HepG2 (cell line): ENCODE results near the gene CTDP1. TPM values are rescaled to one million over a fixed set of nuclear protein-coding genes. Genes with fewer than 3 reads are reported as not detected.

ENCODE experiments used
- ATAC-seq: fragments of 200-7000 bp; cut with Tn5 transposase; 3 replicates; pipeline ENCODE4 v1.9.1; 2020; ENCODE audit warnings: mild to moderate bottlenecking, moderate library complexity
- BruUV-seq: library from RNA; stranded (reverse); fragments of 400-500 nt; replicated peaks from 2 replicates; lab custom pipeline; 2021; lab: Mats Ljungman, UMichigan
- CTCF ChIA-PET: fragments of 300-600 bp; formaldehyde crosslinking; extraction: SDS; loops from one replicate; lab custom pipeline; 2021; ENCODE audit warnings: low total read pairs, inconsistent platforms, low intra/inter-chr PET ratio; lab: Yijun Ruan, JAX
- POLR2A ChIA-PET: fragments of 350-600 bp; sonication (Branson Sonifier 250); formaldehyde crosslinking; loops from one replicate; lab custom pipeline; 2020; ENCODE audit warnings: antibody characterized with exemption, inconsistent platforms; lab: Yijun Ruan, JAX
- DNase-seq: peaks from one replicate; pipeline ENCODE4 v3.0.0-alpha.2; 2015; ENCODE audit warnings: low spot score
- FAIRE-seq: peaks from 3 replicates; lab custom pipeline; 2011; peaks lifted over from hg19 to GRCh38; lab: Jason Lieb, UNC
- H2AFZ ChIP-seq: one replicate; pipeline ENCODE4 v1.6.1; 2011; ENCODE audit warnings: low read length, inconsistent platforms
- H3K27ac ChIP-seq: fragments of 300-600 bp; 3 replicates; pipeline ENCODE4 v1.8.0; 2011; ENCODE audit warnings: mixed run types, mild to moderate bottlenecking, mixed read lengths, low read length, inconsistent platforms; ENCODE audit not compliant: insufficient read depth; ENCODE audit errors: extremely low read length
- H3K27me3 ChIP-seq, 2 experiments: fragments of 200-600 bp in 1 of 2; 2 replicates in 1 of 2; 3 replicates in 1 of 2; pipeline versions ENCODE4 v1.6.0 to v1.8.0; 2011; ENCODE audit warnings: low read length in 2 of 2, mild to moderate bottlenecking in 2 of 2, moderate library complexity in 2 of 2, inconsistent platforms in 1 of 2; ENCODE audit not compliant: insufficient read depth in 2 of 2, control insufficient read depth in 1 of 2
- H3K36me3 ChIP-seq, 2 experiments: fragments of 200-600 bp in 1 of 2; replicated peaks in 1 of 2; 2 replicates in 1 of 2; 3 replicates in 1 of 2; pipeline versions ENCODE4 v1.5.1 to v1.8.0; 2011; ENCODE audit warnings: low read length in 2 of 2, inconsistent platforms in 1 of 2; ENCODE audit not compliant: insufficient read depth in 2 of 2, control insufficient read depth in 1 of 2
- H3K4me1 ChIP-seq: 2 replicates; pipeline ENCODE4 v1.5.1; 2012; ENCODE audit warnings: low read length, inconsistent platforms; ENCODE audit not compliant: insufficient read depth
- H3K4me2 ChIP-seq: 2 replicates; pipeline ENCODE4 v1.6.0; 2011; ENCODE audit warnings: low read depth, low read length, inconsistent platforms
- H3K4me3 ChIP-seq, 3 experiments: fragments of 200-600 bp in 1 of 3; sonication (generic), shearing (Covaris generic) in 1 of 3; replicated peaks in 1 of 3; 2 replicates each; pipeline ENCODE4 v1.5.1; 2011 to 2016; ENCODE audit warnings: low read length in 3 of 3, inconsistent platforms in 2 of 3, low read depth in 2 of 3, mild to moderate bottlenecking in 2 of 3, control low read depth in 1 of 3, mixed read lengths in 1 of 3; ENCODE audit not compliant: insufficient read depth in 1 of 3
- H3K79me2 ChIP-seq: one replicate; pipeline ENCODE4 v1.6.1; 2011; ENCODE audit warnings: low read length, inconsistent platforms; ENCODE audit not compliant: insufficient read depth
- H3K9ac ChIP-seq: 2 replicates; pipeline ENCODE4 v1.6.0; 2011; ENCODE audit warnings: mild to moderate bottlenecking, low read depth, low read length, inconsistent platforms; ENCODE audit not compliant: insufficient read depth
- H3K9me3 ChIP-seq: 2 replicates; pipeline ENCODE4 v1.5.1; 2012; ENCODE audit warnings: mild to moderate bottlenecking, low read length
- H4K20me1 ChIP-seq: 2 replicates; pipeline ENCODE4 v1.6.0; 2011; ENCODE audit warnings: inconsistent platforms, mild to moderate bottlenecking, low read length, moderate library complexity; ENCODE audit not compliant: insufficient read depth
- ASH2L ChIP-seq: fragments of 300-600, 200-600 bp; sonication (generic); IDR thresholded peaks from 2 replicates; pipeline ENCODE4 v1.7.0; 2017; ENCODE audit warnings: low read depth, mild to moderate bottlenecking, moderate library complexity, mixed read lengths, low read length; ENCODE audit not compliant: insufficient read length
- MIER3 ChIP-seq: IDR thresholded peaks from 2 replicates; pipeline ENCODE4 v1.6.1; 2016; ENCODE audit warnings: missing compliant biosample characterization, borderline replicate concordance
- SNAI1 ChIP-seq: sonication (generic); formaldehyde crosslinking; IDR thresholded peaks from 2 replicates; pipeline ENCODE4 v1.5.0; 2020; ENCODE audit warnings: mild to moderate bottlenecking, missing genetic modification reagents, borderline replicate concordance
- SOX6 ChIP-seq, 2 experiments: fragments of 450-650 bp in 1 of 2; sonication (generic) in 1 of 2; formaldehyde crosslinking in 1 of 2; IDR thresholded peaks; 2 replicates each; pipeline versions ENCODE4 v1.4.0 to v1.6.1; 2017 to 2020; ENCODE audit warnings: antibody characterized with exemption in 1 of 2, mild to moderate bottlenecking in 1 of 2, missing genetic modification reagents in 1 of 2
- TBX2 ChIP-seq: sonication (generic); formaldehyde crosslinking; IDR thresholded peaks from 2 replicates; pipeline ENCODE4 v1.5.0; 2020; ENCODE audit warnings: missing genetic modification reagents, mild to moderate bottlenecking, borderline replicate concordance
- THAP8 ChIP-seq: sonication (generic); formaldehyde crosslinking; IDR thresholded peaks from 2 replicates; pipeline ENCODE4 v1.5.1; 2020; ENCODE audit warnings: missing genetic modification reagents, mild to moderate bottlenecking, borderline replicate concordance
- ZBTB42 ChIP-seq: sonication (generic); formaldehyde crosslinking; IDR thresholded peaks from 2 replicates; pipeline ENCODE4 v1.5.0; 2020; ENCODE audit warnings: mild to moderate bottlenecking, missing genetic modification reagents
- ZBTB8A ChIP-seq: sonication (generic); formaldehyde crosslinking; IDR thresholded peaks from 2 replicates; pipeline ENCODE4 v1.4.0; 2020; ENCODE audit warnings: mild to moderate bottlenecking, low read depth, missing genetic modification reagents, borderline replicate concordance
- ZMAT3 ChIP-seq: sonication (generic); formaldehyde crosslinking; conservative IDR thresholded peaks from 2 replicates; pipeline ENCODE4 v1.7.0; 2021; ENCODE audit warnings: missing genetic modification reagents
- ZNF264 ChIP-seq: sonication (generic); formaldehyde crosslinking; IDR thresholded peaks from 2 replicates; pipeline ENCODE4 v1.4.0; 2020; ENCODE audit warnings: missing genetic modification reagents
- ZNF556 ChIP-seq: sonication (generic); formaldehyde crosslinking; IDR thresholded peaks from 2 replicates; pipeline ENCODE4 v1.4.0; 2020; ENCODE audit warnings: mild to moderate bottlenecking, missing genetic modification reagents, borderline replicate concordance
- ZNF616 ChIP-seq: sonication (generic); formaldehyde crosslinking; IDR thresholded peaks from 2 replicates; pipeline ENCODE4 v1.5.0; 2020; ENCODE audit warnings: low read depth, mild to moderate bottlenecking, missing genetic modification reagents
- ZNF7 ChIP-seq: IDR thresholded peaks from 2 replicates; pipeline ENCODE4 v1.6.1; 2016; ENCODE audit warnings: missing biosample characterization, missing genetic modification reagents
- WGBS: methylation state at CpG from one replicate; pipeline ENCODE4 v1.1.6; 2017; ENCODE audit warnings: low lambda C conversion rate; 5-methylcytosine and 5-hydroxymethylcytosine counted together
- in situ Hi-C: cut with HindIII; loops from 2 replicates; pipeline ENCODE4 v1.10.0; 2017; ENCODE audit warnings: low pct_unique_long_range_greater_than_20kb; ENCODE audit not compliant: extremely low pct_ligation_motif_present
- intact Hi-C: fragments of 100-400 bp; cut with micrococcal nuclease; formaldehyde crosslinking; loops from one replicate; pipeline ENCODE4 v1.10.0; 2022; ENCODE audit not compliant: unreplicated experiment
- polyA plus RNA-seq, 8 experiments: library from polyadenylated mRNA; depleted of rRNA in 3 of 8; stranded (reverse) in 7 of 8; unstranded in 1 of 8; fragments of >200 nt; fragmentation: Illumina TruSeq in 4 of 8; extraction: Trizol in 4 of 8; gene quantifications; 2 replicates each; pipeline versions ENCODE4 v1.2.1 to v1.2.3, GENCODE V29; 2011 to 2016; ENCODE audit warnings: low read depth in 4 of 8, missing spikeins in 1 of 8, mixed read lengths in 1 of 8; ENCODE audit not compliant: insufficient read depth in 1 of 8
- total RNA-seq, 5 experiments: library from RNA; depleted of rRNA; stranded (reverse); fragments of >200 nt; fragmentation: Illumina TruSeq; extraction: Trizol; gene quantifications; 2 replicates each; pipeline ENCODE4 v1.2.3, GENCODE V29; 2016; ENCODE audit warnings: low read depth in 1 of 5
- TF ChIP-seq, protein P1 (sequence below): sonication (generic); formaldehyde crosslinking; IDR thresholded peaks from 2 replicates; pipeline ENCODE4 v1.5.0; 2020; ENCODE audit warnings: missing genetic modification reagents
- TF ChIP-seq, protein P2 (sequence below): sonication (generic); formaldehyde crosslinking; IDR thresholded peaks from 2 replicates; pipeline ENCODE4 v1.8.0; 2022; ENCODE audit warnings: mild to moderate bottlenecking, missing genetic modification reagents, moderate library complexity

CTDP1 gene
- total and polyA plus RNA-seq, 2 of the 13 experiments (the other 11 are each of a cell fraction or from before 2014, with no cell fraction given), result 6.9 to 11.0 TPM

DNA sequence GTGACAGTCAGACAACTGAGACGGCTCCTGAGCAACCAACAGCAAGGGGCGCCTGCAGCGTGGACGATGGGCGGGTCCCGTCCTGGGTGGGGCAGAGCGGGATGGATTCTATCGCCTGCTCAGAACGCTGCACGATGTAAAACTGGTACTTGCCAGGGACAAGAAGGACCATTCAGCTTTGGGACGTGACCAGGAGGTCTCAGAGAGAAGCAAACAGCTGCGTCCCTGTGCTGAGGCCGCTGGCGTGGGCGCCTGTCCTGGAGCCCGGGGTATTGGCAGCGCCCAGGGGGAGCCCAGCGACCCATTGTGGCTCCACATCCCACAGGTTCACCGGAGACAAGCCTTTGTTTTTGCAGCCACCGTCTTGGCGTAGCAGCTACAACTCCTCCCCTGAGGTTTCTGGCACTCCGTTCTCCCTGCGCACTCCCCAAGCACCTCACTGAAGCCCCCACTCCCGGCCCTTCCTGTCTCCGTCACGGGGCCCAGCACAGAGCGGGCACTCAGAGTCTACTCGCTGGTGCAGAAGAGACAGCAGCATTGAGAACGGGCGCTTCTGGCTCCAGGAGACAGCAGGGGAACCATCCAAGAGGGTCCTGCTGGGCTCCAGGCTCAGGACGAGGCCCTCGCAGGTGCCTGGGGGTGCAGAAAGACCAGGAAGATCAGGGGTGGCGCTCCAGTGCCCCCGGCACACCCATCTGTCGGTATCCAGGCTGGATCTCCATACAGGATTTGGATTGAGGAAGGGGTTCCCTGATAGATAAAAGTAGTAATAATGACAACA lies 96.0 kb downstream of the CTDP1 start:
- TF ChIP-seq ASH2L (no peak), ZNF264 (CRISPR knock-in tag) (no peak), TBX2 (CRISPR knock-in tag) (no peak), ZBTB42 (no peak), MIER3 (CRISPR knock-in tag) (no peak), SNAI1 (CRISPR knock-in tag) (no peak), ZNF7 (CRISPR knock-in tag) (no peak), ZMAT3 (CRISPR knock-in tag) (no peak), ZNF556 (no peak), SOX6 (IDR thresholded peaks at IDR 0.05) (no peak), SOX6 (CRISPR knock-in tag; IDR thresholded peaks at IDR 0.05) (no peak), ZNF616 (CRISPR knock-in tag) (no peak), THAP8 (CRISPR knock-in tag) (no peak), ZBTB8A (CRISPR knock-in tag) (no peak)
- TF ChIP-seq, protein P1, sequence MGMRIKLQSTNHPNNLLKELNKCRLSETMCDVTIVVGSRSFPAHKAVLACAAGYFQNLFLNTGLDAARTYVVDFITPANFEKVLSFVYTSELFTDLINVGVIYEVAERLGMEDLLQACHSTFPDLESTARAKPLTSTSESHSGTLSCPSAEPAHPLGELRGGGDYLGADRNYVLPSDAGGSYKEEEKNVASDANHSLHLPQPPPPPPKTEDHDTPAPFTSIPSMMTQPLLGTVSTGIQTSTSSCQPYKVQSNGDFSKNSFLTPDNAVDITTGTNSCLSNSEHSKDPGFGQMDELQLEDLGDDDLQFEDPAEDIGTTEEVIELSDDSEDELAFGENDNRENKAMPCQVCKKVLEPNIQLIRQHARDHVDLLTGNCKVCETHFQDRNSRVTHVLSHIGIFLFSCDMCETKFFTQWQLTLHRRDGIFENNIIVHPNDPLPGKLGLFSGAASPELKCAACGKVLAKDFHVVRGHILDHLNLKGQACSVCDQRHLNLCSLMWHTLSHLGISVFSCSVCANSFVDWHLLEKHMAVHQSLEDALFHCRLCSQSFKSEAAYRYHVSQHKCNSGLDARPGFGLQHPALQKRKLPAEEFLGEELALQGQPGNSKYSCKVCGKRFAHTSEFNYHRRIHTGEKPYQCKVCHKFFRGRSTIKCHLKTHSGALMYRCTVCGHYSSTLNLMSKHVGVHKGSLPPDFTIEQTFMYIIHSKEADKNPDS, result no peak
- TF ChIP-seq, protein P2, sequence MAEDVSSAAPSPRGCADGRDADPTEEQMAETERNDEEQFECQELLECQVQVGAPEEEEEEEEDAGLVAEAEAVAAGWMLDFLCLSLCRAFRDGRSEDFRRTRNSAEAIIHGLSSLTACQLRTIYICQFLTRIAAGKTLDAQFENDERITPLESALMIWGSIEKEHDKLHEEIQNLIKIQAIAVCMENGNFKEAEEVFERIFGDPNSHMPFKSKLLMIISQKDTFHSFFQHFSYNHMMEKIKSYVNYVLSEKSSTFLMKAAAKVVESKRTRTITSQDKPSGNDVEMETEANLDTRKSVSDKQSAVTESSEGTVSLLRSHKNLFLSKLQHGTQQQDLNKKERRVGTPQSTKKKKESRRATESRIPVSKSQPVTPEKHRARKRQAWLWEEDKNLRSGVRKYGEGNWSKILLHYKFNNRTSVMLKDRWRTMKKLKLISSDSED, result no peak
- Histone ChIP-seq H2AFZ (no peak overlapping the region), H3K9me3 (no peaks in the 10 kb centered on the region), H3K4me3 (no peak overlapping the region), H3K27ac (no peak overlapping the region), H3K79me2 (no peaks in the 10 kb centered on the region), H3K4me2 (no peak overlapping the region), H3K4me1 (no peaks in the 10 kb centered on the region), H4K20me1 (no peaks in the 10 kb centered on the region), H3K9ac (no peak overlapping the region), H3K27me3 (peaks cover 12 to 73% of the 10 kb centered on the region in 2 experiments; a peak in 4 of 5 replicates), H3K36me3 (no peaks in the 10 kb centered on the region)
- ChIA-PET POLR2A (no interaction called here), CTCF (no interaction called here)
- in situ Hi-C loops (no loop called here), intact Hi-C loops (no loop called here)
- no peak for FAIRE-seq
- BruUV-seq, result no TSS peak
- 20% methylated on average over 19 of the region's 35 CpGs for WGBS
- no peak for DNase-seq
- ATAC-seq, result no peak
